Glutamatergic neuron (in vitro differentiated cells): ENCODE measurements around the gene FGR. TPM values are rescaled to one million over a fixed set of nuclear protein-coding genes. Genes with fewer than 3 reads are reported as not detected.

ENCODE experiments used
- DNase-seq: peaks from one replicate; pipeline ENCODE4 v3.0.0; 2022
- H3K27ac Mint-ChIP-seq: one replicate; pipeline ENCODE4 v1.8.0; 2020; ENCODE audit warnings: mild to moderate bottlenecking, mixed read lengths, inconsistent platforms; ENCODE audit not compliant: unreplicated experiment
- H3K27me3 Mint-ChIP-seq: one replicate; pipeline ENCODE4 v1.8.0; 2020; ENCODE audit warnings: mild to moderate bottlenecking, moderate library complexity, mixed read lengths, inconsistent platforms; ENCODE audit not compliant: unreplicated experiment
- H3K36me3 Mint-ChIP-seq: one replicate; pipeline ENCODE4 v1.8.0; 2020; ENCODE audit warnings: mild to moderate bottlenecking, mixed read lengths, inconsistent platforms; ENCODE audit not compliant: unreplicated experiment
- H3K4me1 Mint-ChIP-seq: one replicate; pipeline ENCODE4 v1.8.0; 2020; ENCODE audit warnings: mild to moderate bottlenecking, low read depth, mixed read lengths, inconsistent platforms; ENCODE audit not compliant: unreplicated experiment
- H3K4me3 Mint-ChIP-seq: one replicate; pipeline ENCODE4 v1.8.0; 2020; ENCODE audit warnings: mild to moderate bottlenecking, mixed read lengths, inconsistent platforms; ENCODE audit not compliant: unreplicated experiment
- H3K9me3 Mint-ChIP-seq: one replicate; pipeline ENCODE4 v1.8.0; 2020; ENCODE audit warnings: mild to moderate bottlenecking, moderate library complexity, mixed read lengths, inconsistent platforms; ENCODE audit not compliant: unreplicated experiment
- total RNA-seq: library from RNA; stranded (reverse); fragmentation: NEBNext Ultra II Directional; extraction: Animal tissue kit (Norgen Biotek cat#: 25700); gene quantifications from one replicate; pipeline ENCODE4 v1.2.1, GENCODE V29; 2021; ENCODE audit not compliant: unreplicated experiment
- TF ChIP-seq, protein P1 (sequence below): fragments of 200-600 bp; sonication (generic); IDR thresholded peaks from one replicate; pipeline ENCODE4 v1.5.0; 2021; ENCODE audit not compliant: partially characterized antibody, unreplicated experiment

The FGR gene
- total RNA-seq, 1 donor from 2014 or later = not detected

DNA sequence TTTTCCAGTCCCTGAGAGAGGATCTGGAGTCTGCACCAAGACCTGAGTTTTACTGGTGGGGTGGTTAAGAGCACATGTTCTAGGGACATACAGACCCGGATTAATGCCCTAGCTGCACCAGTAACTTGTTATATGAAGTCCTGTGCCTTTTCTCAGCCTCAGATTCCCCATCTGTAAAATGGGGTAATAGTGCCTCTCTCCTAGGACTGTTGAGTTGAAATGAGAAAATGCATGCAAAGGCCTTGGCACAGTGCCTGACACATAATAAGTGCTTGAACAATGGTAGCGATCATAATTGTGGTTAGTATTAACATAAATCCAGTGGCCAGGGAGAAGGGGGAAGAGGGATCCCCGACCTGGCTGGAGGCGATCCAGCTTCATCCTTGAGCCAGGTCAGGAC, 43.4 kb downstream of the FGR start:
- peaks cover 21% of the 10 kb centered on the region for H3K4me1 Mint-ChIP-seq
- peak overlapping the region; percentile 31 for H3K27ac Mint-ChIP-seq
- no peak for DNase-seq
- no peak overlapping the region for H3K4me3 Mint-ChIP-seq
- peaks cover 8% of the 10 kb centered on the region for H3K9me3 Mint-ChIP-seq
- H3K27me3 Mint-ChIP-seq = peaks cover 5% of the 10 kb centered on the region
- no peaks in the 10 kb centered on the region for H3K36me3 Mint-ChIP-seq
- TF ChIP-seq, protein P1, sequence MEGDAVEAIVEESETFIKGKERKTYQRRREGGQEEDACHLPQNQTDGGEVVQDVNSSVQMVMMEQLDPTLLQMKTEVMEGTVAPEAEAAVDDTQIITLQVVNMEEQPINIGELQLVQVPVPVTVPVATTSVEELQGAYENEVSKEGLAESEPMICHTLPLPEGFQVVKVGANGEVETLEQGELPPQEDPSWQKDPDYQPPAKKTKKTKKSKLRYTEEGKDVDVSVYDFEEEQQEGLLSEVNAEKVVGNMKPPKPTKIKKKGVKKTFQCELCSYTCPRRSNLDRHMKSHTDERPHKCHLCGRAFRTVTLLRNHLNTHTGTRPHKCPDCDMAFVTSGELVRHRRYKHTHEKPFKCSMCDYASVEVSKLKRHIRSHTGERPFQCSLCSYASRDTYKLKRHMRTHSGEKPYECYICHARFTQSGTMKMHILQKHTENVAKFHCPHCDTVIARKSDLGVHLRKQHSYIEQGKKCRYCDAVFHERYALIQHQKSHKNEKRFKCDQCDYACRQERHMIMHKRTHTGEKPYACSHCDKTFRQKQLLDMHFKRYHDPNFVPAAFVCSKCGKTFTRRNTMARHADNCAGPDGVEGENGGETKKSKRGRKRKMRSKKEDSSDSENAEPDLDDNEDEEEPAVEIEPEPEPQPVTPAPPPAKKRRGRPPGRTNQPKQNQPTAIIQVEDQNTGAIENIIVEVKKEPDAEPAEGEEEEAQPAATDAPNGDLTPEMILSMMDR = no peak

DNA sequence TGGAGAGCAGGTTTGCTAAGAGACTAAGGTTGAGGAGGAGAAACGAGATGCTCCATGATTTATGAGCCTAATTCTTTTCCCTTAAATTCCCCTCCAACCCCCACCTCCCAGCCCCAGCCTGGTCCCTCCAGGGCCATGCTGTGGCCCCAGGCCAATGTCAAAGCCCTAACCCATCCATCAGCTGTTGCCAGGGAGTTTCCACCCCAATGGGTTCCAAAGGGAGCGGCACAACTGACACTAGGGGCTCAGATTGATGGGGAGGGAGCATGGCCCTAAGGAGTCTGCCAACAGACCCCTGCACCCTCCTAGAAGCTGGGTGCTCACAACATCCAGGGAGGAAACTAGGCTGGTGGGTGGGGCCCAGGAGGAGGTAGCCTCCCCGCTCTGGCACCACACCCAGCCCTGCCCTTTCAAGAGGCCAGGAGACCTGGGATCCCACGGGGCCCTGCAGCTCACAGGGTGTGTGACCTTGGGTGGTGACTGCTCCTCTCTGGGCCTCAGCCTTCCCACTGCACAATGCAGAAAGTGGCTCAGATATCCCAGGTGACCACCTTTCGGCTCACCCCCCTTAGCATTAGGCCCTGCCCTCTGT, 44.0 kb downstream of the FGR start:
- TF ChIP-seq, protein P1 = no peak
- Mint-ChIP-seq H3K27ac (peak overlapping the region; percentile 29), H3K4me1 (peaks cover 22% of the 10 kb centered on the region), H3K9me3 (peaks cover 8% of the 10 kb centered on the region), H3K27me3 (peaks cover 5% of the 10 kb centered on the region), H3K36me3 (no peaks in the 10 kb centered on the region), H3K4me3 (no peak overlapping the region)
- no peak for DNase-seq

GRCh38 chr1:27589841-27590426, 45.1 kb downstream of the FGR start:
- TF ChIP-seq, protein P1 = no peak
- peaks cover 8% of the 10 kb centered on the region for H3K9me3 Mint-ChIP-seq
- peaks cover 26% of the 10 kb centered on the region for H3K4me1 Mint-ChIP-seq
- no peak overlapping the region for H3K4me3 Mint-ChIP-seq
- H3K36me3 Mint-ChIP-seq = no peaks in the 10 kb centered on the region
- no peak for DNase-seq
- H3K27me3 Mint-ChIP-seq = peaks cover 5% of the 10 kb centered on the region
- H3K27ac Mint-ChIP-seq = no peak overlapping the region

DNA sequence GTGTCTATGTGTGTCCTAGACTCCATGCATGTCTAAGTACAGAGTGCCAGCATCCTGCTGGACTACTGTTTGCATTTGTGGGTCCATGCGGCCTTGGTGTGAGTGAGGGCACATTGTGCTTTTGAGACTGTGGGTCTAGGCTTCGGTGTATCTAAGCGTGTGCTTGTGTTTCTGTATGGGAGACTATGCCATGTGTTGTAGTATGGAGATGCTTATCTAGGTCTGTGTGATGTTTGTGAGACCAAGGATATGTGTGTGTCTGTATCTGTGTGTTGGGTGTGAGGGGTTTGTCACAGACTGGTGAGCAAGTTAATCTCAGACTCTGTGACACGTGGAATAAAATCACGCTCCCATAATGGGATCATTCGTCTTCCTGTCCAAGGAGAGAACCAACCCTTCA, 45.5 kb downstream of the FGR start:
- H3K27me3 Mint-ChIP-seq = peaks cover 5% of the 10 kb centered on the region
- no peak for DNase-seq

More for the DNA sequence above, 45.5 kb downstream of the FGR start:
- peaks cover 8% of the 10 kb centered on the region for H3K9me3 Mint-ChIP-seq
- peaks cover 26% of the 10 kb centered on the region for H3K4me1 Mint-ChIP-seq
- TF ChIP-seq, protein P1 = no peak
- no peaks in the 10 kb centered on the region for H3K36me3 Mint-ChIP-seq
- H3K4me3 Mint-ChIP-seq = no peak overlapping the region
- no peak overlapping the region for H3K27ac Mint-ChIP-seq
